Breast epithelium (tissue), 3 donors: ENCODE measurements around the gene ARNT2.

ENCODE experiments used
- POLR2A ChIP-seq: fragments of 450-650 bp; IDR thresholded peaks from one replicate; pipeline ENCODE4 v1.6.1; 2016; ENCODE audit warnings: antibody characterized with exemption, mild to moderate bottlenecking, moderate library complexity
- TF ChIP-seq, protein P1 (sequence below), 3 donors: fragments of 450-650 bp; IDR thresholded peaks; one replicate each; pipeline ENCODE4 v1.5.1; 2016 to 2017; ENCODE audit warnings: antibody characterized with exemption in 3 of 3, mild to moderate bottlenecking in 3 of 3, moderate library complexity in 3 of 3

DNA sequence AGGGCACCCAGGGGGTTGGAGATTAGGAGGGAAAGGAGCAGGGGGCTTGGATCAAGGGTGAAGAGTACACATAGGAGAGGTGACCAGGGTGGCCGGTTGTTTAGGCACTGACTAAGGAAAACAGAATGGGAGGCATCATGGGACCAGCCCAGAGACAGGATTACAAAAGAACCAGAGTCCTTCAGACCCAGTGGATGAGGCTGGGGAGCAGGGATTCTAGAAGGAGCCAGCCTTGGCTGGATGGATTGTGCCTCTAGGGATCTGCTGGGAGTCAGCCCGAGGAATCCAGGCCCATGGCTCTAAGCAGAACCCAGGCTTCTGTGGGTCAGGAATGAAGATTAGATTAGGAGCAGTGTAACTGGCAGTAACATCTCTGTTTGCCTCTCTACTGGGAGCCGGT is 98.6 kb downstream of the ARNT2 start:
- TF ChIP-seq, protein P1, sequence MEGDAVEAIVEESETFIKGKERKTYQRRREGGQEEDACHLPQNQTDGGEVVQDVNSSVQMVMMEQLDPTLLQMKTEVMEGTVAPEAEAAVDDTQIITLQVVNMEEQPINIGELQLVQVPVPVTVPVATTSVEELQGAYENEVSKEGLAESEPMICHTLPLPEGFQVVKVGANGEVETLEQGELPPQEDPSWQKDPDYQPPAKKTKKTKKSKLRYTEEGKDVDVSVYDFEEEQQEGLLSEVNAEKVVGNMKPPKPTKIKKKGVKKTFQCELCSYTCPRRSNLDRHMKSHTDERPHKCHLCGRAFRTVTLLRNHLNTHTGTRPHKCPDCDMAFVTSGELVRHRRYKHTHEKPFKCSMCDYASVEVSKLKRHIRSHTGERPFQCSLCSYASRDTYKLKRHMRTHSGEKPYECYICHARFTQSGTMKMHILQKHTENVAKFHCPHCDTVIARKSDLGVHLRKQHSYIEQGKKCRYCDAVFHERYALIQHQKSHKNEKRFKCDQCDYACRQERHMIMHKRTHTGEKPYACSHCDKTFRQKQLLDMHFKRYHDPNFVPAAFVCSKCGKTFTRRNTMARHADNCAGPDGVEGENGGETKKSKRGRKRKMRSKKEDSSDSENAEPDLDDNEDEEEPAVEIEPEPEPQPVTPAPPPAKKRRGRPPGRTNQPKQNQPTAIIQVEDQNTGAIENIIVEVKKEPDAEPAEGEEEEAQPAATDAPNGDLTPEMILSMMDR (IDR thresholded peaks at IDR 0.05) = no peak
- TF ChIP-seq POLR2A = no peak
